MM.1S (cell line): ENCODE results near the gene NRAP.

Experiments
- DNase-seq: peaks from one replicate; pipeline ENCODE4 v3.0.0-alpha.2; 2015
- H2AFZ ChIP-seq: fragments of 300-600 bp; sonication (generic); 2 replicates; pipeline ENCODE4 v1.6.0; 2016; ENCODE audit warnings: antibody characterized with exemption, low read length
- H3F3A ChIP-seq: fragments of 300-600 bp; sonication (generic); 2 replicates; pipeline ENCODE4 v1.6.1; 2016; ENCODE audit warnings: mild to moderate bottlenecking, antibody characterized with exemption, low read length, moderate library complexity, mixed read lengths; ENCODE audit not compliant: insufficient read depth
- H3K27ac ChIP-seq: fragments of 300-600 bp; sonication (generic); 2 replicates; pipeline ENCODE4 v1.5.1; 2016; ENCODE audit warnings: mild to moderate bottlenecking, low read length
- H3K27me3 ChIP-seq: fragments of 300-600 bp; sonication (generic); replicated peaks from 2 replicates; pipeline ENCODE4 v1.6.0; 2016; ENCODE audit warnings: low read length; ENCODE audit not compliant: insufficient read depth
- H3K36me3 ChIP-seq: fragments of 300-600 bp; sonication (generic); replicated peaks from 2 replicates; pipeline ENCODE4 v1.6.1; 2016; ENCODE audit warnings: mild to moderate bottlenecking, low read length, mixed read lengths; ENCODE audit not compliant: insufficient read depth
- H3K4me1 ChIP-seq: fragments of 300-600 bp; sonication (generic); 2 replicates; pipeline ENCODE4 v1.6.1; 2016; ENCODE audit warnings: low read length, mixed read lengths
- H3K4me2 ChIP-seq: fragments of 300-600 bp; sonication (generic); 2 replicates; pipeline ENCODE4 v1.6.0; 2016; ENCODE audit warnings: low read depth, low read length
- H3K4me3 ChIP-seq: fragments of 300-600 bp; sonication (generic); 2 replicates; pipeline ENCODE4 v1.5.1; 2016; ENCODE audit warnings: low read length, mixed read lengths
- H3K79me2 ChIP-seq: fragments of 300-600 bp; sonication (generic); 2 replicates; pipeline ENCODE4 v1.6.1; 2016; ENCODE audit warnings: mixed run types, low read length, mixed read lengths
- H3K9ac ChIP-seq: fragments of 300-600 bp; sonication (generic); 2 replicates; pipeline ENCODE4 v1.6.1; 2016; ENCODE audit warnings: low read length, mixed read lengths
- H3K9me2 ChIP-seq: fragments of 300-600 bp; sonication (generic); replicated peaks from 2 replicates; pipeline ENCODE4 v1.6.1; 2016; ENCODE audit warnings: mild to moderate bottlenecking, low read length, mixed read lengths; ENCODE audit not compliant: insufficient read depth
- H3K9me3 ChIP-seq: fragments of 300-600 bp; sonication (generic); replicated peaks from 2 replicates; pipeline ENCODE4 v1.6.1; 2016; ENCODE audit warnings: mild to moderate bottlenecking, low read length, mixed read lengths; ENCODE audit not compliant: insufficient read depth
- H4K20me1 ChIP-seq: fragments of 300-600 bp; sonication (generic); 2 replicates; pipeline ENCODE4 v1.6.1; 2016; ENCODE audit warnings: mild to moderate bottlenecking, low read length, moderate library complexity, mixed read lengths; ENCODE audit not compliant: insufficient read depth
- EZH2 ChIP-seq: fragments of 300-600 bp; sonication (generic); optimal IDR thresholded peaks from 2 replicates; pipeline ENCODE3; 2017; ENCODE audit warnings: low read depth, mild to moderate bottlenecking, antibody characterized with exemption, low read length, mixed read lengths
- EZH2phosphoT487 ChIP-seq: fragments of 300-600 bp; sonication (generic); IDR thresholded peaks from 2 replicates; pipeline ENCODE4 v1.6.1; 2018; ENCODE audit warnings: antibody characterized with exemption, low read length
- TF ChIP-seq, protein P1 (sequence below): fragments of 300-600 bp; sonication (generic); IDR thresholded peaks from 2 replicates; pipeline ENCODE4 v1.5.1; 2016; ENCODE audit warnings: antibody characterized with exemption, low read length, mixed read lengths

The NRAP gene

DNA sequence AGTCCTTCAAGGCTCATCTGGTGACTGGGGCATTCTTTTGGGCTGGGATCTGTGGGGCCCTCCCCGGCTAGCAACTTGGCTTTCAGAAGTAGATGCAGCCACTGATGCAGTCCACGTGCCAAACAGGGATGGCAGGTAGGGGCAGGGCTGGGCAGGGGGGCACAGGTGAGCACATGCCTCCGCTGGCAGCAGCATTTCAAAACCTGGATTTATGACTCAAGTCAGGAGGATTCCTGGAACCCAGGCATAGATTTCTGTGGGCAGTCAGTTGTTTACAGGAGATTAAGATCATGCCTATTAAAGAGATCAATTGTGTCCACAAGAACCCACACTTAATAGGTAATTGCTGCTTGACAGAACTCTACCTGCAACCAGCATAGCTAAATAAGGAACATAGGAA lies 111.8 kb downstream of the NRAP start:
- TF ChIP-seq EZH2phosphoT487 = no peak
- TF ChIP-seq, protein P1, sequence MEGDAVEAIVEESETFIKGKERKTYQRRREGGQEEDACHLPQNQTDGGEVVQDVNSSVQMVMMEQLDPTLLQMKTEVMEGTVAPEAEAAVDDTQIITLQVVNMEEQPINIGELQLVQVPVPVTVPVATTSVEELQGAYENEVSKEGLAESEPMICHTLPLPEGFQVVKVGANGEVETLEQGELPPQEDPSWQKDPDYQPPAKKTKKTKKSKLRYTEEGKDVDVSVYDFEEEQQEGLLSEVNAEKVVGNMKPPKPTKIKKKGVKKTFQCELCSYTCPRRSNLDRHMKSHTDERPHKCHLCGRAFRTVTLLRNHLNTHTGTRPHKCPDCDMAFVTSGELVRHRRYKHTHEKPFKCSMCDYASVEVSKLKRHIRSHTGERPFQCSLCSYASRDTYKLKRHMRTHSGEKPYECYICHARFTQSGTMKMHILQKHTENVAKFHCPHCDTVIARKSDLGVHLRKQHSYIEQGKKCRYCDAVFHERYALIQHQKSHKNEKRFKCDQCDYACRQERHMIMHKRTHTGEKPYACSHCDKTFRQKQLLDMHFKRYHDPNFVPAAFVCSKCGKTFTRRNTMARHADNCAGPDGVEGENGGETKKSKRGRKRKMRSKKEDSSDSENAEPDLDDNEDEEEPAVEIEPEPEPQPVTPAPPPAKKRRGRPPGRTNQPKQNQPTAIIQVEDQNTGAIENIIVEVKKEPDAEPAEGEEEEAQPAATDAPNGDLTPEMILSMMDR = no peak
- no peak for TF ChIP-seq EZH2
- H3K4me3 ChIP-seq = no peak overlapping the region
- DNase-seq = no peak
- no peaks in the 10 kb centered on the region for H3K4me1 ChIP-seq
- H4K20me1 ChIP-seq = no peaks in the 10 kb centered on the region
- no peak overlapping the region for H3K4me2 ChIP-seq
- H3K27me3 ChIP-seq = no peaks in the 10 kb centered on the region
- no peaks in the 10 kb centered on the region for H3K9me2 ChIP-seq
- H3F3A ChIP-seq = no peaks in the 10 kb centered on the region
- no peaks in the 10 kb centered on the region for H3K36me3 ChIP-seq
- H3K9me3 ChIP-seq = no peaks in the 10 kb centered on the region
- no peak overlapping the region for H3K9ac ChIP-seq
- no peak overlapping the region for H2AFZ ChIP-seq
- no peak overlapping the region for H3K27ac ChIP-seq
- H3K79me2 ChIP-seq = no peaks in the 10 kb centered on the region

DNA sequence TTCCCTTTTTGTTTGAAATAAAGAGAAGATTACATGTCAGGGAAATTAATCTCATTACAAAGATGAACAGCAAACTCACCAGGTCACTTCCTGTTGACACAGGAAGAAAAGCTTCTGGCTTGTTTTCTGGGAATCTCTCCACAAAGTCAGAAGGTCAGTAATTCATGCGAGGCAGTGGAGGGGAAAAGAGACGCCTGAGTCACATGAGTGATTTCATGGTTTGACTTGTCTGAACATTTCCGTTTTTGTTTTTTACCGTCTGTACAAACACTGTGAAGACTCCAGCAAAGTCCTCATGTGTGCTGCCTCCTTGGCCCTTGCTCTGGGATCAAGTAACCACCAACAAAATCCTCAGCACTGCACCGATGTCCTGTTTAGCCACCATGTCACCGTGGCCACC lies 113.5 kb downstream of the NRAP start:
- H3K27me3 ChIP-seq = no peaks in the 10 kb centered on the region
- no peak overlapping the region for H3K4me3 ChIP-seq
- no peak overlapping the region for H2AFZ ChIP-seq
- H3K9ac ChIP-seq = no peak overlapping the region
- H3K79me2 ChIP-seq = no peaks in the 10 kb centered on the region
- TF ChIP-seq EZH2phosphoT487 = no peak
- TF ChIP-seq EZH2 = no peak
- TF ChIP-seq, protein P1 = no peak
- H4K20me1 ChIP-seq = no peaks in the 10 kb centered on the region
- H3K4me2 ChIP-seq = no peak overlapping the region
- no peaks in the 10 kb centered on the region for H3K36me3 ChIP-seq
- H3K9me2 ChIP-seq = no peaks in the 10 kb centered on the region
- no peaks in the 10 kb centered on the region for H3F3A ChIP-seq
- no peak overlapping the region for H3K27ac ChIP-seq
- no peak for DNase-seq
- H3K4me1 ChIP-seq = no peaks in the 10 kb centered on the region
- H3K9me3 ChIP-seq = no peaks in the 10 kb centered on the region

DNA sequence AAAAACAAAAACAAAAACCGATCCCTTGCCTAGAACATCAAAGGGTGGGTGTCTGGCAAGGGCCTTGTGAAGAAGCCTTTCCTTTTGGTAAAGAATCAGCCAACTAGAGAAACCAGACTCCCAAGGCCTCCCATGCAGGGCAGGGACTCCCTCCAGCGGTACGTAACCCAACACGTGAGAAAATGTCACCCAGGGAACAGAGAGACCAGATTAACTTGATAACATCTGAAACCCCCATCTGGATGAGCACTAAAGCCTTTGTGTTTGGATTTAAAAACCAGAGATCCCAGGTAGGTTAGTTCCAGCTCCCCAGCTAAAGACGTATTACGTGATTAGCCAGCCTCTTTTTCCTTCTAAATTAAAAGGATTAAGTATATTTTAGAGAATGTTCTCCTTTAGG lies 114.0 kb downstream of the NRAP start:
- Histone ChIP-seq H3K79me2 (no peaks in the 10 kb centered on the region), H3K27me3 (no peaks in the 10 kb centered on the region), H3K36me3 (no peaks in the 10 kb centered on the region), H3K27ac (no peak overlapping the region), H3K4me3 (no peak overlapping the region), H2AFZ (no peak overlapping the region), H3K4me1 (no peaks in the 10 kb centered on the region), H4K20me1 (no peaks in the 10 kb centered on the region), H3F3A (no peaks in the 10 kb centered on the region), H3K9me2 (no peaks in the 10 kb centered on the region), H3K9me3 (no peaks in the 10 kb centered on the region), H3K4me2 (no peak overlapping the region), H3K9ac (no peak overlapping the region)
- TF ChIP-seq EZH2phosphoT487 = no peak
- TF ChIP-seq, protein P1 = no peak
- no peak for TF ChIP-seq EZH2
- no peak for DNase-seq
